ENCODE results near the gene LCN10.

LCN10 gene

DNA sequence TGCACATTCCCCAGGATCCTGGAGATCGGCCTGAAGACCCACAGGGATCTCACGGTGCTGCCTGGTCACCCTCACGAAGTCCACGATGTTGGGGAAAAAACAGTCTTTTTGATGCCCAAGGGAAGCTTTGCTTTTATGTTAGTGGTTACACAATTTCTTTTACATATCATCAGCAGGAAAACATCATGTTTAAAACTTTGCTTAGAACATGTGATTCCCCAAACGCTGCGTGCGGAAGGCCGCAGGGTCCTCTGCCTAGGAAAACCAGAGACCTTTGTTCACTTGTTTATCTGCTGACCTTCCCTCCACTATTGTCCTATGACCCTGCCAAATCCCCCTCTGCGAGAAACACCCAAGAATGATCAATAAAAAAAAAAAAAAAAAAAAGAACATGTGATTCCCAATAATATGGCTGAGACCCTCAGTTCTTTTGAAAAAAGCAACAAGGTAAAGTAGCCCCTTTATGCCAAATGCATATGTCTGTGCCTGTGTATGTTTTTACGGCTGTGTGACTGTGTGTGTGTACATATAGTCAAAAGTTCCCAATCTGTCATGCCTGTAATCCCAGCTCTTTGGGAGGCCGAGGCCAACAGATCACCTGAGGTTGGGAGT lies 44.0 kb downstream of the LCN10 start:
- no peak for DNase-seq

DNA sequence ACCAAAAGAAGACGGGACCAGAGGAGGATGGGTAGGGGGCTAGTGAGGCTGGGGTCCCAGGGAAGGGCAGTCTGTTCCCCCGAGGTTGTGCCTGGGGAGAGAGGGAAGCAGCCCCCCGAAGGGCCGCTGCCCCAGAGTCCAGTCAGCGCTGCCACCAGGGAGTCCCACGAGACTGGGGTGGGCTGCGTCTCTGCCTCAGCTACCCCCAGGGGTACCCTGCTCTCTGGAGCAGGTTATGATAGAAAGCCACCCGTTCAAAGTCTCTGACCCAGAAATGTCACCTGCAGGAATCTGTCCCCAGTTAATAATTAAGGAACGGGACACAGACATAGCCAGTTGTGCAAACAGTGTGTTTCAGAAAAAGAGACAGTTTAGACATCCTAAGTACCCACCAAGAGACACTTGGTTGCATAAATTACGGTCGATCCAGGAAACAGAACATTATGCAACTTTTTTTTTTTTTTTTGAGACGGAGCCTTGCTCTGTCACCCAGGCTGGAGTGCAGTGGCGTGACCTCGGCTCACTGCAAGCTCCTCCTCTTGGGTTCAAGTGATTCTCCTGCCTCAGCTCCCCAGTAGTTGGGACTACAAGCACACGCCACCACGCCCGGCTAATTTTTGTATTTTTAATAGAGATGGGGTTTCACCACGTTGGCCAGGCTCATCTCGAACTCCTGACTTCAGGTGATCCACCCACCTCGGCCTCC lies 44.8 kb downstream of the LCN10 start:
- DNase-seq: no peak

GRCh38 chr9:136697146-136697820 lies 45.5 kb downstream of the LCN10 start:
- DNase-seq: no peak

DNA sequence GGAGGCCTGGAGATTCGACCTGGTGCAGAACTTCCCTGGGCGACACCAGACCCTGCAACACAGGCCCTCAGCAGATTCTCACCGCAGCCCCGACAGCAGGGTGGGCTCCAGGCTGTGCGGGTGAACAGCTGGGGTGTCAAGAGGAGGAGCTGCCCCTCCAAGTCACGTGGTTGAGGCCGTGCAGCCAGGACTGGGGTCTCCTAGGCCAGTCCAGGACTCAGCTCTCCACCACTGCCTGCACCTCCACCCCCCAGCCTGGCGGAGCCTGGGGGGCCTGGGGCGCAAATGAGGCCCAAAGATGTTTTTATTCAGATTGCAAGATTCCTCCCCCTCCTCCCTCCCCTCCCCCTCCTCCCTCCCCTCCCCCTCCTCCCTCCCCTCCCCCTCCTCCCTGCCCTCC lies 46.2 kb downstream of the LCN10 start:
- DNase-seq: no peak

DNA sequence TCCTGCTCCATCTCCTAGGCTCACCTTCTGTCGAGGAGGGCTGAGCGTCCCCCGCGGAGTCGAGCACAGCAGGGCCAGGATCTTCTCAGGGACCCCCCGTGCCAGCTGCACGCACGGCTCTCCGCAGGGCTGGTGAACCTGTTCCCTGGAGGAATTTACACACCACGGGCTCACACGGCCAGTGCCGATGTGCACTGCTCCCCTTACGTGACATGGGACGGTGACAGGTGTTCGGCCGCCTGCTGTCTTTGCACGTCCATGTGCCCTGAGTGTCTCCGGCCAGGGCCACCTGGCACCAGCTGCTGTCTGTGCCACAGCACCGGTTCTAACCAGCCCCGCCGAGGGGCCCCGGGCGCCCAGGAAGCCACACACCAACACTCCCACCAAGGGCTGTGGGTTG lies 46.8 kb downstream of the LCN10 start:
- no peak for DNase-seq

GRCh38 chr9:136695435-136695895 lies 47.3 kb downstream of the LCN10 start:
- no peak for DNase-seq

- no peak for DNase-seq
Observed at GRCh38 chr9:136694872-136695247, 47.9 kb downstream of the LCN10 start.

GRCh38 chr9:136694163-136694871 lies 48.4 kb downstream of the LCN10 start:
- peak; percentile 47 for DNase-seq

- DNase-seq: no peak
Observed at GRCh38 chr9:136693490-136694162, 49.1 kb downstream of the LCN10 start.

DNA sequence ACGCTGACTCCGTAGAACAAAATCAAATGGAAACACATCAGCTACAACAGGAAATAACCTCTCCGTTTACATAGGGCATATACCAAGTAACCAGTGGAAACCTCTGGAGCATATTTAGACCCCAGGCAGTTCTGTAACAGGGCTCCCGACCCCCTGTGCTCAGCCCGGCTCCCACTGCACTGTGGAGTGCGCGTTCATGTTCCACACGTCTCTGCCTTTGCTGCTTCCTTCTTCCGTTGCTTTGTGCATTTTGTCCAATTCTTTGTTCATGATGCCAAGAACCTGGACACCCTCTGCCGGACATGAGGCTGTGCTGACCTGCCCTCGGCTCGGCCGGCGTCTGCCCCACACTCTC lies 49.6 kb downstream of the LCN10 start:
- no peak for DNase-seq

DNA sequence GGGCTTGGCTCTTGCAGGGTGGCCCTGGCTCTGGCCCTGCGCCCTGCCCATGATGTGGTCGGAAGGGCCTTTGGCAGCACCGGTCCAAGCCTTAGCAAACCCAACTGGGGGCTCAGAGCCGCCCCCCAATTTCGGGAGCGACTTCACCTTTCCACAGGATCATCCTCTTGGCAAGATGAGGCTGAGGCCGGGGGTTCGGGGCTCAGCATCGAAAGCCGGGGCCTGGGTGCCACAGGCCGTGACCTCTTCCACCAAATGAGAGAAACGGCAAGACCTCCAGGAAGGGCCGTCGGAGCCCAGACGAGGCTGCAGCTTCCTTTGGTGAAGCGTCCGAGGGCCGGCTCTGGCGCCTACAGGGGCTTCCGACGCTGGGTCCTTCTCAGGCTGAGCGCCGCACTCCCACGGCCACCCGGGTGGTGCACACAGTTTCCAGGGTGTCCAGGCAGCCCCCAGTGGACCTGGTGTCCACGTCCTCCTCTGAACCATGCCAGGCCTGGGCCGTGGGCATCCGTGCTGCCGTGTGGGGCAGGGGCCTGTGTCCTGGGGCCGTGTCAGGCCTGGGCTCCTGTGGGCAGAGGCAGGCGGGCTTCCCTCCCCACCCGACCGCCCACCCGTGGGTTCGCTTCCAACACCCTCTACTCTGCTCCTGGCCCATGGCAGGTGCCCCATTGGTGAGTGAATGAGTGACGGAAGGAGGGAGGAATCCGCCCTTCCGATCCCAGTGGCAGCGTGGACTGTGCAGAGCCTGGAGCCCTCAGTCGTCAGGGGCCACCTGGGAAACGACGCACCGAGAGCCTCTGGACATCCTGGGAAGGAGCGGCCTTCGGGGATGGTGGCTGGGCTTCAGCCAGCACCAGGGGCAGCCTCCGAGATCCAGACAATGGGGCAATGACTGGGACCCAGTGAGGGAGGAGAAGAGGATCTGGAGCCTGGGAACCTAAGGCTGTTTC lies 50.3 kb downstream of the LCN10 start:
- no peak for DNase-seq

GRCh38 chr9:136691316-136692184 lies 51.2 kb downstream of the LCN10 start:
- DNase-seq: no peak

DNA sequence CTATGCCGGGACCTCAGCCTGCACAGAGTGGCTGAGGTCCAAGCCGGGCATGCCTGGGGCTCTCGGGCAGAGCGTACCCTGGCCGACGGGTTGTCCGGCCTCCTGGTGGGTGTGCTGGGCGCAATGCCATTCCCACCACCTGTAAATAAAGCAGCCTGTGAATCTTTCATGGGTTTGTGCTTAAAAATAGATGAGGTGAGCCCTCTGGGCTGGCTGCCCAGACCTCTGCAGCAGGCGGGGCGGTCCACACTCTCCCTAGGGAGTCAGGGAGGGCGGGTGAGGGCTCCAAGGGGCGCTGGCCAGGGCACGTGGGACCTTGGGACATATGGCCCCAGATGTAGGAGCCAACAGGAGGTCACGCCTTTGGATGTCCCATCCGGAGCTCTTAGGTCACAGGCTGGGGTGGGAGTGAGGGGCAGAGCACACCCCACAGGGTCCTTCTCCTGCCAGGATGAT lies 51.9 kb downstream of the LCN10 start:
- DNase-seq: no peak

GRCh38 chr9:136690104-136690805 lies 52.5 kb downstream of the LCN10 start:
- DNase-seq: no peak

DNA sequence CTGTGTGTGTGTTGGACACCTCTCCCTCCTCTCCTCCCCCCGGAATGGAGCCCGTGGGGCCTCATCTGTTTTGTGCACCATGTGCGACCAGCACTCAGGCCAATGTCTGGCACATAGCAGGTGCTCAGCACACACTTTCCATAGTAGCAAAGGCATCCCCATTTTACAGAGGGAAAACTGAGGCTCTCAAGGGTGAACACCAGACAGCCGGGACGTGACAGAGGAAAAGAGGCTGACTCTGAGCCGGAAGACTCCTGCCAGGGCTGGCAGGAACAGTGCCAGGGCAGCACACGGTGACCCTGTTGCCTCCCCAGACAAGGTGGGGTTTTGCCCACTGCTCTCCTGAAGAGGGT lies 53.7 kb downstream of the LCN10 start:
- DNase-seq: no peak

- DNase-seq: no peak
Observed at GRCh38 chr9:136688274-136689107, 54.2 kb downstream of the LCN10 start.

Data from activated CD4-positive, alpha-beta T cell treated with anti-CD3 and anti-CD28 coated beads, Interleukin-2, Interleukin-6, amounts not matched to agents 100 ng/mL and 50 ng/mL, durations not matched to agents 16 hours and 8 hours (primary cell).